Spleen (tissue), 11 donors: ENCODE results near the gene KMT2A. TPM values are rescaled to one million over a fixed set of nuclear protein-coding genes. Genes with fewer than 3 reads are reported as not detected.
"Not testable (repeated sequence)": the region's sequence is repeated elsewhere in the genome, so short reads cannot be mapped to it uniquely, and the experiment has no call there.

Source experiments
- DNase-seq: peaks from one replicate; pipeline ENCODE4 v3.0.0-alpha.2; 2020
- H3K27ac ChIP-seq, 8 donors: fragments of 200-600 bp; sonication (generic) in 7 of 8; 1 replicate in 4 of 8; 2 replicates in 4 of 8; pipeline versions ENCODE4 v1.5.0 to v1.8.0; 2016 to 2021; ENCODE audit warnings: inconsistent platforms in 4 of 8, mild to moderate bottlenecking in 4 of 8, moderate library complexity in 1 of 8
- H3K27me3 ChIP-seq, 7 donors: fragments of 200-600 bp; sonication (generic) in 6 of 7; replicated peaks in 1 of 7; 1 replicate in 4 of 7; 2 replicates in 3 of 7; pipeline versions ENCODE4 v1.5.0 to v1.8.0; 2016 to 2021; ENCODE audit warnings: inconsistent platforms in 3 of 7, mild to moderate bottlenecking in 1 of 7
- H3K36me3 ChIP-seq, 6 donors: fragments of 200-600 bp; sonication (generic) in 5 of 6; 1 replicate in 4 of 6; 2 replicates in 2 of 6; pipeline versions ENCODE4 v1.5.0 to v1.8.0; 2016 to 2021; ENCODE audit warnings: inconsistent platforms in 2 of 6
- H3K4me1 ChIP-seq, 6 donors: fragments of 200-600 bp; sonication (generic) in 5 of 6; 1 replicate in 3 of 6; 2 replicates in 3 of 6; pipeline versions ENCODE4 v1.5.0 to v1.8.0; 2016 to 2021; ENCODE audit warnings: inconsistent platforms in 3 of 6
- H3K4me3 ChIP-seq, 8 donors: fragments of 200-600 bp; sonication (generic) in 7 of 8; 1 replicate in 4 of 8; 2 replicates in 4 of 8; pipeline versions ENCODE4 v1.5.0 to v1.8.0; 2016 to 2021; ENCODE audit warnings: inconsistent platforms in 4 of 8, mild to moderate bottlenecking in 4 of 8, moderate library complexity in 2 of 8
- H3K9me3 ChIP-seq, 8 donors: fragments of 200-600 bp; sonication (generic) in 7 of 8; 1 replicate in 4 of 8; 2 replicates in 4 of 8; pipeline versions ENCODE4 v1.5.0 to v1.8.0; 2016 to 2021; ENCODE audit warnings: inconsistent platforms in 4 of 8
- POLR2A ChIP-seq, 3 donors: fragments of 450-650 bp; IDR thresholded peaks; one replicate each; pipeline ENCODE4 v1.5.1; 2017; ENCODE audit warnings: antibody characterized with exemption in 3 of 3, mild to moderate bottlenecking in 1 of 3
- POLR2AphosphoS5 ChIP-seq, 3 donors: sonication (generic); formaldehyde crosslinking; IDR thresholded peaks; one replicate each; pipeline ENCODE4 v1.5.1; 2017; ENCODE audit warnings: antibody characterized with exemption in 3 of 3
- WGBS, 5 donors: extraction: QIAGEN DNeasy Blood & Tissue Kit in 3 of 5; methylation state at CpG; one replicate each; pipeline versions ENCODE4 v1.1.5 to v1.1.7; 2013 to 2018; 5-methylcytosine and 5-hydroxymethylcytosine counted together
- intact Hi-C: fragments of 100-400 bp; cut with DNase I; formaldehyde crosslinking; loops from one replicate; pipeline ENCODE4 v1.15.0; 2023; ENCODE audit warnings: low total_unique reads
- polyA plus RNA-seq, 3 donors: library from polyadenylated mRNA; stranded (reverse); fragments of 200-250 nt; gene quantifications; one replicate each; pipeline ENCODE4 v1.2.1, GENCODE V29; 2013
- total RNA-seq, 7 donors: library from RNA; depleted of rRNA in 3 of 7; stranded (reverse); fragments of >200 nt in 3 of 7; fragmentation: NEBNext Ultra II Directional in 4 of 7; extraction: Animal tissue kit (Norgen Biotek cat#: 25700) in 4 of 7; gene quantifications; one replicate each; pipeline versions ENCODE4 v1.1.0 to v1.2.1, GENCODE V29; 2016 to 2021
- TF ChIP-seq, protein P1 (sequence below), 11 experiments: fragments of 200-600 bp in 7 of 11; fragments of 450-650 bp in 4 of 11; sonication (generic) in 4 of 11; IDR thresholded peaks in 8 of 11; conservative IDR thresholded peaks in 3 of 11; 1 replicate in 7 of 11; 2 replicates in 4 of 11; pipeline versions ENCODE4 v1.4.0 to v1.8.0; 2016 to 2021; ENCODE audit warnings: antibody characterized with exemption in 11 of 11, inconsistent platforms in 4 of 11, mild to moderate bottlenecking in 1 of 11
- donor health status: healthy with polysubstance abuse.
- donor health status: DM: no; HTN: no; CAD: no; lungs with moderate emphysema.
- donor health status: DM: no; HTN: no; CAD: no.
- donor health status: Bipolar disorder and iron deficiency.
- donor health status: healthy.
- donor health status: DM: no; HTN: no; CAD: no.
- donor health status: DM: yes; HTN: yes; CAD: no.

The KMT2A gene
- total and polyA plus RNA-seq, 10 donors, result 5.9 to 134 (median 103) TPM

- no peak for DNase-seq
- Histone ChIP-seq H3K36me3 (peaks cover 0 to 48% (median 35%) of the 10 kb centered on the region in 6 donors), H3K9me3 (no peaks in the 10 kb centered on the region), H3K27me3 (no peaks in the 10 kb centered on the region), H3K4me3 (no peak overlapping the region), H3K4me1 (peaks cover 23 to 60% (median 40%) of the 10 kb centered on the region in 6 donors), H3K27ac (peak overlapping the region; percentile 14 to 93 (median 82))
- TF ChIP-seq, protein P1, sequence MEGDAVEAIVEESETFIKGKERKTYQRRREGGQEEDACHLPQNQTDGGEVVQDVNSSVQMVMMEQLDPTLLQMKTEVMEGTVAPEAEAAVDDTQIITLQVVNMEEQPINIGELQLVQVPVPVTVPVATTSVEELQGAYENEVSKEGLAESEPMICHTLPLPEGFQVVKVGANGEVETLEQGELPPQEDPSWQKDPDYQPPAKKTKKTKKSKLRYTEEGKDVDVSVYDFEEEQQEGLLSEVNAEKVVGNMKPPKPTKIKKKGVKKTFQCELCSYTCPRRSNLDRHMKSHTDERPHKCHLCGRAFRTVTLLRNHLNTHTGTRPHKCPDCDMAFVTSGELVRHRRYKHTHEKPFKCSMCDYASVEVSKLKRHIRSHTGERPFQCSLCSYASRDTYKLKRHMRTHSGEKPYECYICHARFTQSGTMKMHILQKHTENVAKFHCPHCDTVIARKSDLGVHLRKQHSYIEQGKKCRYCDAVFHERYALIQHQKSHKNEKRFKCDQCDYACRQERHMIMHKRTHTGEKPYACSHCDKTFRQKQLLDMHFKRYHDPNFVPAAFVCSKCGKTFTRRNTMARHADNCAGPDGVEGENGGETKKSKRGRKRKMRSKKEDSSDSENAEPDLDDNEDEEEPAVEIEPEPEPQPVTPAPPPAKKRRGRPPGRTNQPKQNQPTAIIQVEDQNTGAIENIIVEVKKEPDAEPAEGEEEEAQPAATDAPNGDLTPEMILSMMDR (IDR thresholded peaks at IDR 0.05 in 8 of 11, conservative IDR thresholded peaks at IDR 0.05 in 3 of 11), result no peak
- no peak for TF ChIP-seq POLR2A (IDR thresholded peaks at IDR 0.05)
- TF ChIP-seq POLR2AphosphoS5 (IDR thresholded peaks at IDR 0.05), result no peak
- WGBS, 5 donors, result 38 to 52% (median 43%) methylated on average over 3 of the region's 3 CpGs
- intact Hi-C loops, result no loop called here
These were observed 37.3 kb upstream of the KMT2A start for GRCh38 chr11:118398791-118399559.

- H3K9me3 ChIP-seq, result no peaks in the 10 kb centered on the region
- 0 to 1% (median 0%) methylated on average over 31 to 51 of the region's 51 CpGs for WGBS, 5 donors
- no peak for TF ChIP-seq POLR2A (IDR thresholded peaks at IDR 0.05)
- TF ChIP-seq POLR2AphosphoS5 (IDR thresholded peaks at IDR 0.05), result peak; percentile 83 to 89 (median 84)
- TF ChIP-seq, protein P1 (IDR thresholded peaks at IDR 0.05 in 8 of 11, conservative IDR thresholded peaks at IDR 0.05 in 3 of 11), result peak in 4 of 11 experiments; percentile 16 to 48 (median 26)
- H3K27me3 ChIP-seq, result no peaks in the 10 kb centered on the region
- peak; percentile 96 for DNase-seq
- H3K4me3 ChIP-seq, result peak within 1 kb of the TSS; percentile 85 to 99 (median 98)
- H3K36me3 ChIP-seq, result peaks cover 0 to 48% (median 20%) of the 10 kb centered on the region in 6 donors
- H3K4me1 ChIP-seq, result peaks cover 25 to 83% (median 62%) of the 10 kb centered on the region in 6 donors
- intact Hi-C loops, result no loop called here
- H3K27ac ChIP-seq, result peak within 1 kb of the TSS; percentile 86 to 93 (median 91)
These were observed 35.0 kb upstream of the KMT2A start, which contains the start of gene ATP5MG for GRCh38 chr11:118401151-118401879. ATP5MG (plus strand) TSS chr11:118401606; CDS start chr11:118401666, 60 bp downstream.

GRCh38 chr11:118401880-118402590 lies 34.3 kb upstream of the KMT2A start:
- 1 to 3% (median 2%) methylated on average over 22 of the region's 22 CpGs for WGBS, 5 donors
- DNase-seq, result no peak

GRCh38 chr11:118402594-118402993 lies 33.7 kb upstream of the KMT2A start:
- intact Hi-C loops, result not testable (repeated sequence)
- peak overlapping the region in 5 of 8 donors; percentile 86 to 93 (median 91) for H3K27ac ChIP-seq

More at GRCh38 chr11:118401880-118402590, 34.3 kb upstream of the KMT2A start:
- H3K27ac ChIP-seq, result peak overlapping the region; percentile 86 to 93 (median 91)
- no peak for TF ChIP-seq POLR2AphosphoS5 (IDR thresholded peaks at IDR 0.05)
- TF ChIP-seq, protein P1 (IDR thresholded peaks at IDR 0.05 in 8 of 11, conservative IDR thresholded peaks at IDR 0.05 in 3 of 11), result peak in 1 of 11 experiments; percentile 1
- peaks cover 0 to 48% (median 20%) of the 10 kb centered on the region in 6 donors for H3K36me3 ChIP-seq
- intact Hi-C loops, result no loop called here
- H3K4me3 ChIP-seq, result peak overlapping the region; percentile 85 to 99 (median 98)
- no peaks in the 10 kb centered on the region for H3K9me3 ChIP-seq
- H3K27me3 ChIP-seq, result no peaks in the 10 kb centered on the region
- H3K4me1 ChIP-seq, result peaks cover 25 to 87% (median 63%) of the 10 kb centered on the region in 6 donors

More at GRCh38 chr11:118402594-118402993, 33.7 kb upstream of the KMT2A start:
- Histone ChIP-seq H3K4me3 (peak overlapping the region; percentile 85 to 99 (median 98)), H3K4me1 (peaks cover 25 to 93% (median 63%) of the 10 kb centered on the region in 6 donors), H3K36me3 (peaks cover 0 to 48% (median 21%) of the 10 kb centered on the region in 6 donors)
- DNase-seq, H3K9me3 ChIP-seq, H3K27me3 ChIP-seq: not testable (repeated sequence)
- WGBS, 5 donors, result 73 to 85% (median 78%) methylated on average over 7 of the region's 7 CpGs
